Nephron (organoid): Measurements from ENCODE around the gene PRSS57.

Experiments
- H3K27ac Mint-ChIP-seq, 3 experiments: 2 replicates each; pipeline ENCODE4 v1.8.0; 2020; ENCODE audit warnings: mixed read lengths in 3 of 3, mild to moderate bottlenecking in 2 of 3, moderate library complexity in 1 of 3
- H3K27me3 Mint-ChIP-seq: 2 replicates; pipeline ENCODE4 v1.8.0; 2021; ENCODE audit warnings: low read depth, mild to moderate bottlenecking, moderate library complexity, mixed read lengths
- H3K36me3 Mint-ChIP-seq: 2 replicates; pipeline ENCODE4 v1.8.0; 2020; ENCODE audit warnings: low read depth, mixed read lengths
- H3K4me1 Mint-ChIP-seq: 2 replicates; pipeline ENCODE4 v1.8.0; 2020; ENCODE audit warnings: mixed read lengths
- H3K4me3 Mint-ChIP-seq, 3 experiments: 2 replicates each; pipeline ENCODE4 v1.8.0; 2020; ENCODE audit warnings: mild to moderate bottlenecking in 3 of 3, mixed read lengths in 3 of 3, moderate library complexity in 2 of 3
- H3K9me3 Mint-ChIP-seq: 2 replicates; pipeline ENCODE4 v1.8.0; 2020; ENCODE audit warnings: mixed read lengths
- TF ChIP-seq, protein P1 (sequence below), 3 experiments: fragments of 200-600 bp; sonication (generic); IDR thresholded peaks; one replicate each; pipeline ENCODE4 v1.5.0; 2021; ENCODE audit warnings: antibody characterized with exemption in 3 of 3; ENCODE audit not compliant: unreplicated experiment in 3 of 3

PRSS57 gene

DNA sequence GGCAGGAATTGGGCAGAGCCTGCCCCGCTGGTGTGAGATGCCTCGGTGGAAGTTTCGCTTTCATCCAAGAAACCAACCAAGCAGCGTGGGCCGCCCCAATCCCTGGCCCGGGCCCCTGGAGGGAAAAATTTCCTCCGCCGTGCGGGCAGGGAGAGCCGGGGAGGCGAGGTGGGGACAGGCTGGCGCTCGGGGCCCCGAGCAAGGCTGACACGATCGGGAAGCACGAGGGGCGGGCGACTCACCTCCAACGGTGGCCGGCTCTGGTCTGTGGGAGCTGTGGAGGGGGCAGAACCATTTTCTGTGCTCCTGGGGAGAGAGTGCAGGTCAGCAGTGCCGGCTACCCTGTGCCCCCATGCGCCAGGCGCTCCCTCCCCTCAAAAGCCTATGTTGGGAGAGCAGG lies 43.3 kb downstream of the PRSS57 start:
- no peak overlapping the region for H3K27ac Mint-ChIP-seq
- TF ChIP-seq, protein P1, sequence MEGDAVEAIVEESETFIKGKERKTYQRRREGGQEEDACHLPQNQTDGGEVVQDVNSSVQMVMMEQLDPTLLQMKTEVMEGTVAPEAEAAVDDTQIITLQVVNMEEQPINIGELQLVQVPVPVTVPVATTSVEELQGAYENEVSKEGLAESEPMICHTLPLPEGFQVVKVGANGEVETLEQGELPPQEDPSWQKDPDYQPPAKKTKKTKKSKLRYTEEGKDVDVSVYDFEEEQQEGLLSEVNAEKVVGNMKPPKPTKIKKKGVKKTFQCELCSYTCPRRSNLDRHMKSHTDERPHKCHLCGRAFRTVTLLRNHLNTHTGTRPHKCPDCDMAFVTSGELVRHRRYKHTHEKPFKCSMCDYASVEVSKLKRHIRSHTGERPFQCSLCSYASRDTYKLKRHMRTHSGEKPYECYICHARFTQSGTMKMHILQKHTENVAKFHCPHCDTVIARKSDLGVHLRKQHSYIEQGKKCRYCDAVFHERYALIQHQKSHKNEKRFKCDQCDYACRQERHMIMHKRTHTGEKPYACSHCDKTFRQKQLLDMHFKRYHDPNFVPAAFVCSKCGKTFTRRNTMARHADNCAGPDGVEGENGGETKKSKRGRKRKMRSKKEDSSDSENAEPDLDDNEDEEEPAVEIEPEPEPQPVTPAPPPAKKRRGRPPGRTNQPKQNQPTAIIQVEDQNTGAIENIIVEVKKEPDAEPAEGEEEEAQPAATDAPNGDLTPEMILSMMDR (IDR thresholded peaks at IDR 0.05; ENCODE audit: unreplicated experiment in 3 of 3) = no peak
- peaks cover 7% of the 10 kb centered on the region for H3K36me3 Mint-ChIP-seq
- peaks cover 20% of the 10 kb centered on the region for H3K4me1 Mint-ChIP-seq
- no peaks in the 10 kb centered on the region for H3K9me3 Mint-ChIP-seq
- no peak overlapping the region for H3K4me3 Mint-ChIP-seq
- H3K27me3 Mint-ChIP-seq = no peaks in the 10 kb centered on the region

DNA sequence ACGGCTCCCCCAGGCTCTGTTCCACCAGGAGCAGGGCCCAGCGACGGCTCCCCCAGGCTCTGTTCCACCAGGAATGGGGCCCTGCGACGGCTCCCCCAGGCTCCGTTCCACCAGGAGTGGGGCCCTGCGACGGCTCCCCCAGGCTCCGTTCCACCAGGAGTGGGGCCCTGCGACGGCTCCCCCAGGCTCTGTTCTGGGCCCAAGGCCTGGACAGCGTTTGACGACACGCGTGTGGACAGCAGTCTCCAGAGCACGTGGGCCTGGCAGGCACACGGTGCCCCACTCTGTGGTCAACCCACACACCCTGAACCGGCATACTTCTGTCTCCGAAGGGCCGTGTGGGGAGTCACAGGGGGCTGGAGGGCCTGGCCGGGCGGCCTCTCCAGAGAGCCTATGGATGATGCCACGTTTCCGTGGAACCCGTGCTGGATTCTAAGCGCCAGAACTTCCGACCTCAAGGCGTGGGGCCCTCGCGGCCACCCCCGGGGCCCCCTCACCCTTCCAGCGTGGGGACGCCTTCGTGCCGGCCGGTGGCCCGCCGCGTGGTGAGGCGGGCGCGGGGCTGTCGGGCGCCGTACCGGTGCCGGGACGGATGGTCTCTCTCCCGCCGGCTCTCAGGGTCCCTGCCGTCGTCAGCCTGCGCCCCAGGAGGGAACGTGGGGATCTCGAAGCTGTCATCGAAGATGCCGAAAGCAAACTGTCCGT lies 44.0 kb downstream of the PRSS57 start:
- H3K36me3 Mint-ChIP-seq = peaks cover 8% of the 10 kb centered on the region
- H3K27me3 Mint-ChIP-seq = no peaks in the 10 kb centered on the region
- no peaks in the 10 kb centered on the region for H3K9me3 Mint-ChIP-seq
- no peak overlapping the region for H3K4me3 Mint-ChIP-seq
- TF ChIP-seq, protein P1 (IDR thresholded peaks at IDR 0.05; ENCODE audit: unreplicated experiment in 3 of 3) = no peak
- H3K4me1 Mint-ChIP-seq = peaks cover 18% of the 10 kb centered on the region
- H3K27ac Mint-ChIP-seq = no peak overlapping the region

DNA sequence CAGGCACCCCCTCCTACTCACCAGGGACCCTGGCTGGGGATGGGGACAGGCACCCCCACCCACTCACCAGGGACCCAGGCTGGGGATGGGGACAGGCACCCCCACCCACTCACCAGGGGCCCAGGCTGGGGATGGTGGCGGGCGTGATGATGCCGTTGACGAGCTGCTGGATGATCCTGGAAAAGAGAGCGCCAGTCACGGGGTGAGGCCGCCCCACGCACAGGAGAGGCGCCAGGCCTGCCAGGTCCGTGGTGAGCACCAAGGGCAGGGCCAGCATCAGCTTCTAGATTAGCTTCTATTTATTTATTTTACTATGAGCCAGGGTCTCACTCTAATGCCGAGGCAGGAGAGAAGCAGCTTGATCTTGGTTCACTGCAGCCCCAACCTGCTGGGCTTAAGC lies 45.1 kb downstream of the PRSS57 start:
- H3K4me1 Mint-ChIP-seq = peaks cover 6% of the 10 kb centered on the region
- H3K9me3 Mint-ChIP-seq = no peaks in the 10 kb centered on the region
- peaks cover 11% of the 10 kb centered on the region for H3K36me3 Mint-ChIP-seq
- no peak overlapping the region for H3K27ac Mint-ChIP-seq
- TF ChIP-seq, protein P1 (IDR thresholded peaks at IDR 0.05; ENCODE audit: unreplicated experiment in 3 of 3) = no peak
- H3K27me3 Mint-ChIP-seq = no peaks in the 10 kb centered on the region
- no peak overlapping the region for H3K4me3 Mint-ChIP-seq

DNA sequence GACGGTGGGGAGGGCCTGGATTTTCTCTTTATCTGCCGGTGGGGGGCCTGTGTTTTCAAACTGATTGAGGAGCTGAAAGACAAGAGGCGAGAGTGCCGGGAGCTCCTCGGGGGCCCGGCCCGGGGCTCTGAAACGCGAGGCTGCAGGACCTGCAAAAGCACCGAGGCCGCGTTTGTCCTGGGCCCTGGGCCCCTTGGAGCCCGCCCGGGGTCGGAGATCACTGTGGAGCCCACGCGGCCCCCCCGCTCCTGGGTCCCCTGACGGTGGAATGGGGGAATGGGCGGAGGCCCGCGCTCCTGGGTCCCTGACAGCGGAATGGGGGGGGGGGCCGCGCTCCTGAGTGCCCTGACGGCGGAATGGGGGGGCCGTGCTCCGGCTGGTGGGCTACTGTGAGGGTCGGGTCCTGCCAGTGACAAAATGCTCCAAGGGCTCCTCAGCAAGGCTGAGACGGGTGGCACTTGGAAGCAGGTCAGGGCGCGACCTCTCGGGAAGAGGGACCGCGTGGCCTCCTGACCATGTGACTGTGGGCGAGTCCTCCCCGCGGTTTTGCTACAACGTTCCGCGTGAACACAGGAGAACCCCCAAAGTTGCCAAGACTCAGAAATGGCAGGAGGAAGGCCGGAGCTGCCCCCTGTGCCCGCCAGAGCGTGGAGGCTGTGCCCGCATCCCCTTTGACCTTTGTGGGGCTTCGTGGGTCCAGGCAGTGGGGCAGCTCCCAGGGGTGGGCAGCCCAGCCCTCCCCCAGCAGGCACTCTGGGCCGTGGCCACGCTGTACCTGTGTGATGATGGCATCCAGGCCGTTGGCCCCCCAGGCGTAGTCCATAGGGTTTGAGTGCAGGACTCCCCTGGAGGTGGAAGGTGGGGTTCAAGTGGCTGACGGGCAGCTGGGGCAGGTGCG lies 46.1 kb downstream of the PRSS57 start:
- H3K27ac Mint-ChIP-seq = no peak overlapping the region
- peaks cover 4% of the 10 kb centered on the region for H3K4me1 Mint-ChIP-seq
- TF ChIP-seq, protein P1 (IDR thresholded peaks at IDR 0.05; ENCODE audit: unreplicated experiment in 3 of 3) = no peak
- no peak overlapping the region for H3K4me3 Mint-ChIP-seq
- H3K9me3 Mint-ChIP-seq = no peaks in the 10 kb centered on the region
- no peaks in the 10 kb centered on the region for H3K27me3 Mint-ChIP-seq
- peaks cover 14% of the 10 kb centered on the region for H3K36me3 Mint-ChIP-seq

DNA sequence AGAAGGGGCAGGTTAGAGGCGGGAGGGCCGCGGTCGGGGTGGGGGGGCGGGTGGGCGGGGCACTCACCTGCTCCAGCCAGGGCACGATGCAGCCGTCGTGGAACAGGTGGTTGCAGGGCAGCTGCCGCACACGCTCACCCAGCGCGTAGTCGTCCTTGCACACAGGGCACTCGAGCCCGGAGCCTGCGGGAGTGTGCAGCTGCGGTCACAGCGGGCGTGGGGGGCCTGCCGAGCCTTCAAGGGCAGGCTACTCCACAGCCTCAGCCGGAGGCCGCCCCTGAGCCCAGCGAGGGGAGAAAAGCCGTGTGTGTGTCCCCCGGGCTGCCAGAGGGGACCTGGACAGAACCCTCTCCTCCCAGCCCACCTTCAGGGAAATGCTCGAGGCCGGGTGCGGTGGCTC lies 46.9 kb downstream of the PRSS57 start:
- Mint-ChIP-seq H3K27me3 (no peaks in the 10 kb centered on the region), H3K36me3 (peaks cover 11% of the 10 kb centered on the region), H3K4me1 (no peaks in the 10 kb centered on the region), H3K9me3 (no peaks in the 10 kb centered on the region), H3K4me3 (no peak overlapping the region), H3K27ac (no peak overlapping the region)
- TF ChIP-seq, protein P1 (IDR thresholded peaks at IDR 0.05; ENCODE audit: unreplicated experiment in 3 of 3) = no peak
